M059J (cell line): Measurements from ENCODE around the gene CLN3. TPM values are rescaled to one million over a fixed set of nuclear protein-coding genes. Genes with fewer than 3 reads are reported as not detected.
"Not testable (repeated sequence)": the region's sequence is repeated elsewhere in the genome, so short reads cannot be mapped to it uniquely, and the experiment has no call there.

Experiments
- DNase-seq: peaks from one replicate; pipeline ENCODE4 v3.0.0-alpha.2; 2012; ENCODE audit warnings: low read depth
- total RNA-seq: library from RNA; depleted of rRNA; stranded (reverse); fragments of >200 nt; shearing (Covaris generic); gene quantifications from 2 replicates; pipeline ENCODE4 v1.2.3, GENCODE V29; 2014; rRNA removed

CLN3 gene
- total RNA-seq, 1 experiment from 2014 or later: 19.5 TPM

DNA sequence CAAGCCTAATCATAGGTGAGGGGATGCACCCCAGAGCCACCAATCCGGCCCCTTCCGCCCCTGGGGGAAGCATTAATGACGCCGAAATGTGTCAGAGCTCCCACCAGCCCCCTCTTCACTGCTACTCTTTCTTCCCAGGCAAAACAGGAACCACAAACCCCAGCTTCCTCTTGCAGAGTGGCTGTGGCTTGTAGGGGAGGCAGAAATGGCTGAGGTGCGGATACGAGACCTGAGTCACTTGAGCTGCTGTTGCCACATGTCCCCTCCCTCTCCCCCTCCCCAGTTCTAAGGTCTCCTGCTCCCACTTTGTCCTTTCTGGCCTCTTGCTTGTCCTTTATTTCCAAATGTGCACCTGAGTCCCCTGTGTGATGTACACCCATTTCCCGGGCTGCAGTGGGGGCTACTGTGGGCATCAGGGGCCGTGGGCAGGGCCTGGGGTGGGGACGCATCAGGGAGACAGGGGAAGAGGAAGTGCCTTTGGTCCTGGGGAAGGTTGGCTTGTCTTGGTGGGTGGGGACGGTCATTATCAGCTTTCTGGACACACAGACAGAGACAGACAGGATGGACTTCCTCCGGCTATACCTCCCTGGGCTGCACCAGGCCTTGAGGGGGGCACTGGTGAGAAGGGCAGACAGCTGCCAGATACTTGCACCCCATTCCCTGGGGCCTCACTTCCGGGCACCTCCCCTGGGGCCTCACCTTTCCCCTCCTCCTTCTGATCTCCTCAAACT lies 2.4 kb upstream of the CLN3 start, which contains the start of gene APOBR:
TSS of gene APOBR (plus strand) at position 523 of the 731 bp plus-strand sequence. CDS start at position 562, 39 bp downstream.
- DNase-seq: peak; percentile 44

DNA sequence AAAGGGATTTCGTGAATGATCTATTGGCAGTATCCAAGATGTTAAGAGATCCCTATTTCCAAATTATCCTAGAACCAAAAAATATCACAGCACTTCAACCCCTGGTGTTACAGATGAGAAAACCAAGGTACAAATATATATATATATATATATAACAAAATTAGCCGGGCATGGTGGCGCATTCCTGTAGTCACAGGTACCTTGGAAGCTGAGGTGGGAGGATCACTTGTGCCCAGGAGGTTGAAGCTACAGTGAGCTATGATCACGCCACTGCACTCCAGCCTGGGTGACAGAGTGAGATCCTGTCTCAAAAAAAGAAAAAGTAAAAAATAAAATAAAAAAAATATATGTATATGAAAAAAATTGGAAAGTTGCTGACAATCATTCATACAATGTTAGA lies 637 bp upstream of the CLN3 start:
- DNase-seq: no peak

DNA sequence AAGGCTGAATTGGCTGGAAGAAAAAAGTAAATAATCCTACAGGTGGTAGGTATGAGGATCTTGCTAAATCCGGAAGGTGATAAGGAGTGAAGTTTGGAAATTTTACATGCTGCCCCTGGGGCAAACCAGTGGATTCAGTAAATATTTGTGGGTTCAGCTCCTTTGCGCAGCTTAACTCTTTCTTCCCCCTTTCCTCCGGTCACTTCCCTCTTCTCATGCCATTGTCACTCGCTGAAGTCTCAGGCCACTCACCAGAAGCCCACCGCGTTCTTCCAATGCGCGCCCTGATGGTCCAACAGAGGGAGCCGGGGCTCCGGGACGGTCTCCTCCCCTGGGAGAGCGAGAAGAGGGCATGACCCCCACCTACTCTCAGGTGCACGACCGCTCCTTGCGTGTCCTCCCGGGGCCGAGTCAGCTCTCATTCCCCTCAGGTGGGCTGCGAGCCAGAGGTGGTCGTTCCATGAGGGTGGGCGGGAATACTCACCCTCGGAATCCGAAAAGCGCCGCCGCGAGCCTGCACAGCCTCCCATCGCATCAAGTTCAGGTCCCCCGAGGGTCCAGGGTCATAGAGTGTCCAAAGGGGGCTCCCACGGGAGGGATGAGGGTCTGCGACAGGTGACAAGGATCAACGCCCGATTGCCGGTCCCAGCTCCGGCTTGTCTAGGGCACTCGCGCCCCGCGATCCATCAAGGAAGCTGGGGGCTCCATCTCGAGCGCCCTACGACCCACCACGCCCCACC lies 474 bp downstream of the CLN3 start:
- peak; percentile 59 for DNase-seq

DNA sequence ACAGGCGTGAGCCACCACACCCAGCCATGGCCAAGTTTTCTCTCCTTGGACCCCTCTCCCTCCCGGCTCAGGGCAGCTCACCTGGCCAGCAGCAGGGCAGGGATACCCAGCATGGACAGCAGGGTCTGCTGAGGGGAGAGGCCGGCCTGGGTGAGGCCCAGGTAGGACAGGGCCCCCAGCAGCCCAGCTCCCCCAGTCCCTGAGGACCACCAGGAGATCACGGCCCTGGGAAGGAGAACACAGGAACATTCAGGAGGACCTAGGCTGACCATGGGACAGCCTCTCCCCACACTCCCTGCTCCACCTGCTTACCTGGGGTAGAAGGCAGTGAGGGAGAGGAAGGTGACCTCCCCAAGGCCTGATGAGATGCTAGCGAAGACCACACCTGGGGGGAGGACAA lies 5.6 kb downstream of the CLN3 start:
- no peak for DNase-seq

DNA sequence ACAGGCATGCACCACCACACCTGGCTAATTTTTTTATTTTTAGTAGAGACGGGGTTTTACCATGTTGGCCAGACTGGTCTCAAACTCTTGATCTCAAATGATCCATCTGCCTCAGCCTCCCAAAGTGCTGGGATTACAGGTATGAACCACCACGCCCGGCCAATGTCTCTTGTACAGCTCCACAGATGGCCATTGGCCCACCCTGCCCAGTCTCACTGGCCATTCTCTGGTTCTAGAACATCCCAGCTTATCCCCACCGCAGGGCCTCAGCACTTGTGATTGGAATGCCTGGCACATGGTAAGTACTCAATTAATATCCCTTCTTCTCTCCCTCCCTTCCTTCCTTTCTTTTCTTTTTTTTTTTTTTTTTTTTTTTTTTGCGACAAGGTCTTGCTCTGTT lies 8.5 kb downstream of the CLN3 start:
- DNase-seq: not testable (repeated sequence)

DNA sequence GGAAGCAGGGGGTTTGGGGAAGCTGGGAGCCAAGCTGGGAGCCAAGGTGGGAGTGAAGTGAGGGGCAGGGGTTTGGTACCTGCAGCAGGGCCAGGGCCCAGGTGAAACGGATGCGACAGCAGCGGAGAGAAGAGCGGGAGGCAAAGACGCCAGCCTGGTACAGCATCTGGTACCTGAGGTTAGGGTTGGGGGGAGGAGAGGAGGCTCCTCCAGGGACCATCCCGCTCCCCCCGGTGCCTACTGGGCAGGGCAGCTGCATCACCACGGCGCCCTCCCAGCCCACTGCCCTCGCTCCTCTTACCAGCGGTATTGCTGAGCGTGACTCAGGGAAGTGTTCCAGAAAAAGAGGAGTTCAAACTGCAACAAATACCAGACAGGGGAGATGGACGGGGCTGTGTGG lies 9.8 kb downstream of the CLN3 start:
- DNase-seq: no peak

DNA sequence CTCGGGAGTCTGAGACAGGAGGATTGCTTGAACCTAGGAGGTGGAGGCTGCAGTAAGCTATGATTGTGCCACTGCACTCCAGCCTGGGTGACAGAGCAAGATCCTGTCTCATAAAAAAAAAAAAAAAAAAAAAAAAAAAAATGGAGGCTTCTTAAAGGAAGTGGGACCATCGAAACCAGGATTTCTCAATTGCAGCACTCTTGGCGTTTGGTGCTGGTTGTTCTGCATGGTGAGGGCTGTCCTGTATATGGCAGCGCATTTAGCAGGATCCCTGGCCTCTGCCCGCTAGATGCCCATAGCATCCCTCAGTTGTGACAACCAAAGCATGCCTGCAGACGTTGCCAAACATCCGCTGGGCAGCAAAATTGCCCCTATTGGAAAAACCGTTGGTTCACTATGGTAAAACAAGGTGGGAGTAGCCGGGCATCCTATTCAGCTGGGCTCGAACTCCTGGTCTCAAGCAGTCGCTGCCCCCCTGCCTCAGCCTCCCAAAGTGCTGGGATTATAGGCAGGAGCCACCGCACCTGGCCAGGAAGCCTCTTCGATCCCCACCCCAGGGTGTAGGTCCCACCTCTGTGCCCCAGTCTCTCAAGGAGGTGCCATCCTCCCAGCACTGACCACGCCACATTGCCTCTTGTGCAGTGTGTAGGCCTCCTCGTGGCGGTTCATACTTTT lies 13.2 kb downstream of the CLN3 start:
- DNase-seq: no peak

DNA sequence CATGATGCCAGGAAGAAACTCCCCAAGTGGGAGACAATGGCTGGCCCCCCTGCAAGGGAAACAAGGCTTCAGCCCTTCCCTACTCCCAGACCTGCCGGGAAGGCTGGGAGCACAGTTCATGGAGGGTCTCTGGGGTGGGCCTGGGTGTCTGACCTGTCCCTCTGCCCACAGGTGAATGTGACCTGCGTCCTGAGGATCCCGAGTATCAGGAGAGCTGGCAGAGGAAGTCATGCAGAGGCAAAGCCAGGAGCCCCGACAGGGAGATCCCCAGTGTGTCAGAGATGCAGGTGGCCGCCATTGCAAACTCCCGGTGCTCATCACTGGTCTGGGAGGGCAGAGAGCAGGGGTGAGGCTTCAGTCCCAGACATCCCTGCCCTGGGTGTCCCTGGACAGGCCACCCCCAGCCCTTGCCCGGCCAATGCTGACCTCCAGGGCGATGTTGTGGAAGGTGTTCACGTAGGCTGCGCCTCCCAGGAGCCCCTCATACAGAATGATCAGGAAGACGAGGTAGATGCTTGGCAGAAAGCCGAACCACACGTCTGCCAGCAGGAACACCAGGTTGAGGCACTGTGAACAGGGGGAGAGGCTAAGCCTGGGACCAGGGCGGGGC lies 14.5 kb downstream of the CLN3 start:
- no peak for DNase-seq

DNA sequence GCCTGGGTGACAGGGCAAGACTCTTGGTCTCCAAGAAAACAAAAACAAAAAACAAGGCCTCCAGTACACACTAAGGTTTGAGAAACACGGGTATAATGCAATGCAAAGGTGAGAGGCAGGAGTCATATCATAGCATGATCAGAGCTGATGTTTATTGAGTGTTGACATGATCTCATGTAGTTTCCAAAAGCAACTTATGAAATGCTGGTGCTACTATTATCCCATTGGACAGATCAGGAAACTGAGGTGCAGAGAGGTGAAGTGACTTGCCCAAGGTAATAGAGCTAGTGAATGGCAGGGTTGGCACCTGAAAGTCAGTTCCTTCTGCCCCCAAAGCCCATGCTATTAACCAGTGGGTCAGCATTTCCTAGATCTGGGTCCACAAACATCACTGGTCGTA lies 16.7 kb downstream of the CLN3 start:
- no peak for DNase-seq

DNA sequence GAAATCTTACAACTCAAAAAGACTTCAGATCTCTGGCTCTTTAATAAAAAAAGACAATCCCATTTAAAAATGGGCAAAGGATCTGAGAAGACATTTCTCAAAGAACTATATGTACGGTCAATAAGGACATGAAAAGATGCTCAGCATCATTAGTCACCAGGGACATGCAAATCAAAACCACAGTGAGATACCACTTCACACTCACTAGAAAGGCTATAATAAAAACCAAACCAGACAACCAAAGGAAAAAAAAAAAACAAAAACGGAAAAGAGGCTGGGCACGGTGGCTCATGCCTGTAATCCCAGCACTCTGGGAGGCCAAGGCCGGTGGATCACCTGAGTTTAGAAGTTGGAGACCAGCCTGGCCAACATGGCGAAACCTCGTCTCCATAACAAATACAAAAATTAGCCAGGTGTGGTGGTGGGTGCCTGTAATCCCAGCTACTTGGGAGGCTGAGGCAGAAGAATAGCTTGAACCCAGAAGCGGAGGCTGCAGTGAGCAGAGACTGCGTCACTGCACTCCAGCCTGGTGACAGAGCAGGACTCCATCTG lies 18.1 kb downstream of the CLN3 start:
- DNase-seq: no peak

DNA sequence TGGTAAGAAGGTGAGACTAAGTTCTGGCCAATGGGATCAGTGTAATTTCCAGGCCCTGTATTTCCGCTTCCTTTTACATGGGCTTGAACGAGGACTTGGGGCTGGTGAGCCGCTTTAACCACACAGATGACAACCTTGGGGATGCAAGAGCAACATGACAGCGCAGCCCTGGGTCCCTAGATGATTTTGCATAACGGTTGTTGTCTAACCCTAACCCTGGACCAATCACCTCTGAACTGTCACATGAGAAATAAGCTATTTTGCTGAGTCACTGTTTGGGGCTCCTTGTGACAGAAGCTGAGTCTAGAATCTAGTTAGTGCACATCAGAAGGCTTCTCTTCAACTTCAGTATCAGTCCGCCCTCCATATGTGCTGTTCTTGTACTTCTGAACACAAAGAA lies 44.8 kb downstream of the CLN3 start:
- not testable (repeated sequence) for DNase-seq

DNA sequence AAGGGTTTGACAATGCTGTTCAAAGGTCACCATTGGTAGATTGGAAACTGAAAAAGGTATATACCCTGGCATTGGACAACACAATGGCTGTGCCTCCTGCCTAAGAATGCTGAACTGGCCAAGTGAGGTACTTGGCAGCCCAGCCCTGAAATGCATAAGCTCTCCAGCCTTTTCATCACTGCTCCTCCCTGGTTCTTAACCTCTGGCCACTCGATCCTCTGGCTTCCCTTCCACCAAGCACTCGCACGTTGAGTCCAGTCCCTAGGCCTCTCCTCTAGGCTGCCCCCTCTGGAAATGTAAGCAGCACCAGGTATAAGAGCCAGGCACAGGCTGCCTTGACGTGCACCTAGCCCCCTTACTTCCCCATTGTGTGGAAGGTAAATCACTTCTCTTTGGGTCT lies 45.5 kb downstream of the CLN3 start:
- not testable (repeated sequence) for DNase-seq

DNA sequence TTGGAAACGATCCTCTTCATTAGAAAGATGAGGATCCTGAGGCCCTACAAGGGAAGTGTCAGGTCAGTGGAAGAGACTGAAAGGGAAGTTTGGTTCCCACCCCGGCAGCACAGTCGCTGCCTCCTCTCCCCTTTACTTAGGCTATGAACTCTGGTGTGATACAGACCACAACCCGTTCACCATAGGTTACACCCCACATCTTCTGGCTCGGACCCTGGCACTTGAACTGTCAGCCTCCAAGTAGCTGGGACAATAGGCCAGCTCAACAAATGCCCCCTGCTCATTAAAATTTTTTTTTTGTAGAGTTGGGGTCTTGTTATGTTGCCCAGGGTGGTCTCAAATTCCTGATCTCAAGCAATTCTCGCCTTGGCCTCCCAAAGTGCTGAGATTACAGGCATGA lies 47.9 kb downstream of the CLN3 start:
- DNase-seq: not testable (repeated sequence)

DNA sequence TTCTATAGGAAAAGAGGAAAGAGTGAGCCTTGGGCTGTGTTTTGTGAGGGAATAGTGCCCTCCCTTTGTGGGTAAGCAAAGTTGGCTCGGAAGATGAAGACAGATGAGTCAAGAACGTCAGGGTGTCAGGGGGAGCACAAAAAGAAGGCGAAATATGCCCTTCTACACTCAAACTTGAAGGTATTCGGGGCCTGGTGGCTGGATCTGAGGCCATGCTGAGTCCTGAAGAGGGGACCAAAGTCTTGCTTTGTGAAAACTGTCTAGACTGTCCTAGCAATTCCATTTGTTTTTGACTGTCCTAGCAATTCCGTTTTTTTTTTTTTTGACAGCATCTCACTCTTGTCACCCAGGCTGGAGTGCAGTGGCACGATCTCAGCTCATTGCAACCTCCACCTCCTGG lies 53.0 kb downstream of the CLN3 start:
- DNase-seq: not testable (repeated sequence)

DNA sequence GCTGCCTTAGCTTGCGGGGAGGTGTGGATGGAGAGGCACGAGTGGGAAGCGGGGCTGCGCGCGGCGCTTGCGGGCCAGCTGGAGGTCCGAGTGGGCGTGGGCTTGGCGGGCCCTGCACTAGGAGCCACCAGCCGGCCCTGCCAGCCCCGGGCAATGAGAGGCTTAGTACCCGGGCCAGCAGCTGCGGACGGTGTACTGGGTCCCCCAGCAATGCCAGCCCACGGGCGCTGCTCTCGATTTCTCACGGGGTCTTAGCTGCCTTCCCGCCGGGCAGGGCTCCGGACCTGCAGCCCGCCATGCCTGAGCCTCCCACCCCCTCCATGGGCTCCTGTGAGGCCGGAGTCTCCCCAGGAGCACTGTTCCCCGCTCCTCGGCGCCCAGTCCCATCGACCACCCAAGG lies 56.5 kb downstream of the CLN3 start:
- not testable (repeated sequence) for DNase-seq

Other genes starting within 250 kb of the CLN3 start
- 0.07 TPM in 1 of 2 replicates, not detected in the other for gene SBK1, start 199.5 kb downstream of the CLN3 start, total RNA-seq
- 0.07 and 0.42 TPM in 2 replicates for gene NPIPB6, start 128.6 kb downstream of the CLN3 start, total RNA-seq
- 21.7 and 39.4 TPM in 2 replicates for gene EIF3CL, start 88.2 kb downstream of the CLN3 start, total RNA-seq
- gene NPIPB7, start 19.7 kb downstream of the CLN3 start, total RNA-seq: not detected in 2 replicates
- gene APOBR, start 2.6 kb upstream of the CLN3 start, total RNA-seq: not detected in 2 replicates
- gene IL27, start 14.8 kb upstream of the CLN3 start, total RNA-seq: not detected in 2 replicates
- 1.1 and 3.5 TPM in 2 replicates for gene NUPR1, start 46.9 kb upstream of the CLN3 start, total RNA-seq
- gene SGF29, start 61.8 kb upstream of the CLN3 start, total RNA-seq: 16.5 and 16.7 TPM in 2 replicates
- gene SULT1A2, start 105.0 kb upstream of the CLN3 start, total RNA-seq: not detected in 2 replicates
- gene SULT1A1, start 118.0 kb upstream of the CLN3 start, total RNA-seq: 0.91 and 1.2 TPM in 2 replicates
- not detected in 2 replicates for gene NPIPB8, start 146.0 kb upstream of the CLN3 start, total RNA-seq
- 21.4 and 41.2 TPM in 2 replicates for gene EIF3C, start 219.4 kb upstream of the CLN3 start, total RNA-seq